Smooth muscle cell (in vitro differentiated cells): ENCODE results near the gene SERAC1. TPM values are rescaled to one million over a fixed set of nuclear protein-coding genes. Genes with fewer than 3 reads are reported as not detected.

Source experiments
- DNase-seq: peaks from one replicate; lab custom pipeline; 2025; ENCODE audit not compliant: unreplicated experiment; lab: John Stamatoyannopoulos, UW
- H2AFZ ChIP-seq: fragments of 200-600 bp; sonication (generic); 2 replicates; pipeline ENCODE4 v1.6.0; 2016; ENCODE audit warnings: antibody characterized with exemption, low read depth, mild to moderate bottlenecking
- H3F3A ChIP-seq: fragments of 200-600 bp; sonication (generic); 2 replicates; pipeline ENCODE4 v1.6.0; 2017; ENCODE audit warnings: antibody characterized with exemption, low read depth
- H3K27ac ChIP-seq: fragments of 200-600 bp; sonication (generic); 2 replicates; pipeline ENCODE4 v1.5.1; 2016; ENCODE audit warnings: low read depth, mild to moderate bottlenecking
- H3K27me3 ChIP-seq: fragments of 200-600 bp; sonication (generic); 2 replicates; pipeline ENCODE4 v1.6.1; 2016; ENCODE audit warnings: low read depth, mild to moderate bottlenecking
- H3K36me3 ChIP-seq: fragments of 200-600 bp; sonication (generic); 2 replicates; pipeline ENCODE4 v1.5.1; 2016; ENCODE audit warnings: low read depth
- H3K4me1 ChIP-seq: fragments of 200-600 bp; sonication (generic); 2 replicates; pipeline ENCODE4 v1.5.1; 2016; ENCODE audit warnings: low read depth
- H3K4me2 ChIP-seq: fragments of 200-600 bp; sonication (generic); 2 replicates; pipeline ENCODE4 v1.6.0; 2016; ENCODE audit warnings: mild to moderate bottlenecking
- H3K4me3 ChIP-seq: fragments of 200-600 bp; sonication (generic); 2 replicates; pipeline ENCODE4 v1.5.1; 2016; ENCODE audit warnings: mild to moderate bottlenecking
- H3K79me2 ChIP-seq: fragments of 200-600 bp; sonication (generic); 2 replicates; pipeline ENCODE4 v1.6.0; 2016; ENCODE audit warnings: low read depth, mild to moderate bottlenecking
- H3K9ac ChIP-seq: fragments of 200-600 bp; sonication (generic); 2 replicates; pipeline ENCODE4 v1.6.0; 2016; ENCODE audit warnings: low read depth
- H3K9me3 ChIP-seq: fragments of 200-600 bp; sonication (generic); replicated peaks from 2 replicates; pipeline ENCODE4 v1.5.1; 2016; ENCODE audit warnings: low read depth
- H4K20me1 ChIP-seq: fragments of 200-600 bp; sonication (generic); 2 replicates; pipeline ENCODE4 v1.6.0; 2016; ENCODE audit warnings: low read depth
- WGBS: methylation state at CpG from one replicate; pipeline ENCODE4 v1.1.7; 2016; ENCODE audit warnings: low lambda C conversion rate; 5-methylcytosine and 5-hydroxymethylcytosine counted together
- polyA plus RNA-seq: library from polyadenylated mRNA; unstranded; fragments of >200 nt; fragmentation: Nextera tagmentation; extraction: Ambion mirVana; gene quantifications from 2 replicates; pipeline ENCODE4 v1.2.1, GENCODE V29; 2016
- total RNA-seq: library from RNA; depleted of rRNA; stranded (reverse); fragments of >200 nt; gene quantifications from 2 replicates; pipeline ENCODE4 v1.2.3, GENCODE V29; 2014
- TF ChIP-seq, protein P1 (sequence below): fragments of 200-600 bp; sonication (generic); IDR thresholded peaks from 2 replicates; pipeline ENCODE4 v1.5.1; 2017; ENCODE audit warnings: borderline replicate concordance, mild to moderate bottlenecking, antibody characterized with exemption; ENCODE audit not compliant: insufficient read depth, poor library complexity, severe bottlenecking

The SERAC1 gene
- total and polyA plus RNA-seq, 2 experiments from 2014 or later: 2.6 to 5.6 TPM

DNA sequence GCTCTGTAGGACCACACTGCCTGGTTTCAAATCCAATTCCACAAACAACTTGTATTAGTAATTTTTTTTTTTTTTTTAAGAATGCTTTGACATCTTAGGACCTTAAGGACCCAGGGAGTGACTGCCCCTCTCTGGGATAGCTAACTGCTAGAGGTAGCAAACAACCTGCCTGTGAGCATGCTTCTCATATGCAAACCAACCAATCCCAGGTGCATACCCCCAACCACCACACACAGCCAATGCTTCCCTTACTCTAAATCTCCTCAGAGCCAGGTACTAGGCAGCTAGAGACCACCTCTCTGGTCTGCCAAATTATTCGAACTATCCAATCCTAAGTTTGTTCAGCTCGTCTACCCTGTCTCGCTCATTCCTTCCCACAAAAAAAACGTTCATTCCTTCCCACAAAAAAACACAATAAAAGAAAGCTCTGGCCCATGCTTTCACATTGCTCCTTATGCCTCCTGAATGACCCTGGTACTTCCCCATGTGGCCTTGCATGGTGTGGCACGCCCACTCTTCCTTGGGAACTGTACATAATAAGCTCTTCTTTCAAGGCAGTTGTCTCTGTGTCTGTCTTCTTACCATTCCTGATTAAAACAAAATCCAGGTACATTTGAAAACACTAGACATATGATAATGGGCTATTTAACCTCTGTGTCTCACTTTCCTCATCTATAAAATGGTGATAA, 6.4 kb downstream of the SERAC1 start:
- 70% methylated on average over 5 of the region's 5 CpGs for WGBS
- Histone ChIP-seq H3K4me1 (no peaks in the 10 kb centered on the region), H3K4me3 (no peak overlapping the region), H3K79me2 (peaks cover under 1% of the 10 kb centered on the region), H3F3A (no peaks in the 10 kb centered on the region), H3K9me3 (no peaks in the 10 kb centered on the region), H3K36me3 (no peaks in the 10 kb centered on the region), H4K20me1 (no peaks in the 10 kb centered on the region), H3K27ac (no peak overlapping the region), H3K4me2 (no peak overlapping the region), H2AFZ (no peak overlapping the region), H3K27me3 (no peaks in the 10 kb centered on the region), H3K9ac (no peak overlapping the region)
- TF ChIP-seq, protein P1, sequence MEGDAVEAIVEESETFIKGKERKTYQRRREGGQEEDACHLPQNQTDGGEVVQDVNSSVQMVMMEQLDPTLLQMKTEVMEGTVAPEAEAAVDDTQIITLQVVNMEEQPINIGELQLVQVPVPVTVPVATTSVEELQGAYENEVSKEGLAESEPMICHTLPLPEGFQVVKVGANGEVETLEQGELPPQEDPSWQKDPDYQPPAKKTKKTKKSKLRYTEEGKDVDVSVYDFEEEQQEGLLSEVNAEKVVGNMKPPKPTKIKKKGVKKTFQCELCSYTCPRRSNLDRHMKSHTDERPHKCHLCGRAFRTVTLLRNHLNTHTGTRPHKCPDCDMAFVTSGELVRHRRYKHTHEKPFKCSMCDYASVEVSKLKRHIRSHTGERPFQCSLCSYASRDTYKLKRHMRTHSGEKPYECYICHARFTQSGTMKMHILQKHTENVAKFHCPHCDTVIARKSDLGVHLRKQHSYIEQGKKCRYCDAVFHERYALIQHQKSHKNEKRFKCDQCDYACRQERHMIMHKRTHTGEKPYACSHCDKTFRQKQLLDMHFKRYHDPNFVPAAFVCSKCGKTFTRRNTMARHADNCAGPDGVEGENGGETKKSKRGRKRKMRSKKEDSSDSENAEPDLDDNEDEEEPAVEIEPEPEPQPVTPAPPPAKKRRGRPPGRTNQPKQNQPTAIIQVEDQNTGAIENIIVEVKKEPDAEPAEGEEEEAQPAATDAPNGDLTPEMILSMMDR: no peak
- DNase-seq: no peak

DNA sequence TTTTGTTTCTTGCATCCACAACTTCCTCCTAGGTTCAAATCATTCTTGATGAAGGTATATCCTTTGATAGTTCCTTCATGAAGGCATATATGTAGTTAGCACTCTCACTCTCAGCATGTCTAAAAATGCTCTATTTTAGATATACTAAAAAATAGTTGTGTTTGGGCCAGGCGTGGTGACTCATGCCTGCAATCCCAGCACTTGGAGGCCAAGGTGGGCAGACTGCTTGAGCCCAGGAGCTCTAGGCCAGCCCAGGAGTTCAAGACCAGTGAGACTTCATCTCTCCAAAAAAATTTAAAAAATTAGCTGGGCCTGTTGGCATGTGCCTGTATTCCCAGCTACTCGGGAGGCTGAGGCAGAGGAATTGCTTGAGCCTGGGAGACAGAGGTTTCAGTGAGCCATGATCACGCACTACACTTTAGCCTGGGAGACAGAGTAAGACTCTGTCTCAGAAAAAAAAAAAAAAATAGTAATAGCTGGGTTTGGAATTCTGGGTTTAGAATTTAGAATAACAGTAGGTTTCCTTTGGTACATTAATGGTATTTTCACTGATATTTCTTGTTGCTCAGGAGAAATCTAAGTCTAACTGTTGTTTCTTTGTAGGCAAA, 7.0 kb downstream of the SERAC1 start:
- no peaks in the 10 kb centered on the region for H3K36me3 ChIP-seq
- WGBS: 77% methylated on average over 3 of the region's 3 CpGs
- no peaks in the 10 kb centered on the region for H4K20me1 ChIP-seq
- no peaks in the 10 kb centered on the region for H3K4me1 ChIP-seq
- H3F3A ChIP-seq: no peaks in the 10 kb centered on the region
- no peak overlapping the region for H3K4me3 ChIP-seq
- H3K27me3 ChIP-seq: no peaks in the 10 kb centered on the region
- no peaks in the 10 kb centered on the region for H3K9me3 ChIP-seq
- DNase-seq: no peak
- TF ChIP-seq, protein P1: no peak
- no peak overlapping the region for H3K9ac ChIP-seq
- H3K27ac ChIP-seq: no peak overlapping the region
- H2AFZ ChIP-seq: no peak overlapping the region
- no peak overlapping the region for H3K4me2 ChIP-seq
- H3K79me2 ChIP-seq: no peaks in the 10 kb centered on the region

DNA sequence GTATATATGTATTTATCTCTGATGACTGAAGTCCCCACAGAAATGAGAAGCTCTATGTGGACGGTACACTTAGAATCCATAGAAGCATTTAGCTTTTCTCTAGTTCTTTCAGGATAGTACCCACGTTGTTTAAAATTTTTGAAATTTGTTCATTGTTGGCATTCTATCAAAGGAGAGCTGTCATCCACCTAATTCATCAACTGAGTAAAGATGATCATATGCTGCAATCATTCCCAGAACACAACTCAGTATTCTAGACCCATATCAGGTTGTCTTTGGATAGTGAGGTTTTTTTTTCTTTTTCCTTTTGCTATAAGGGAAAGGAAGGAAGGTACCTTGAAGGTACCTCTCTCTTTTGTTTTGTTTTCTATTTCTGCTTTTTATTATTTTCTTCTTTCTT, 9.3 kb downstream of the SERAC1 start:
- no peaks in the 10 kb centered on the region for H3F3A ChIP-seq
- TF ChIP-seq, protein P1: no peak
- no peaks in the 10 kb centered on the region for H4K20me1 ChIP-seq
- H2AFZ ChIP-seq: no peak overlapping the region
- no peaks in the 10 kb centered on the region for H3K9me3 ChIP-seq
- no peaks in the 10 kb centered on the region for H3K4me1 ChIP-seq
- no peaks in the 10 kb centered on the region for H3K79me2 ChIP-seq
- DNase-seq: no peak
- H3K27me3 ChIP-seq: no peaks in the 10 kb centered on the region
- H3K27ac ChIP-seq: no peak overlapping the region
- no peak overlapping the region for H3K9ac ChIP-seq
- WGBS: 90% methylated on average over 2 of the region's 2 CpGs
- H3K4me2 ChIP-seq: no peak overlapping the region
- no peak overlapping the region for H3K4me3 ChIP-seq
- H3K36me3 ChIP-seq: no peaks in the 10 kb centered on the region

DNA sequence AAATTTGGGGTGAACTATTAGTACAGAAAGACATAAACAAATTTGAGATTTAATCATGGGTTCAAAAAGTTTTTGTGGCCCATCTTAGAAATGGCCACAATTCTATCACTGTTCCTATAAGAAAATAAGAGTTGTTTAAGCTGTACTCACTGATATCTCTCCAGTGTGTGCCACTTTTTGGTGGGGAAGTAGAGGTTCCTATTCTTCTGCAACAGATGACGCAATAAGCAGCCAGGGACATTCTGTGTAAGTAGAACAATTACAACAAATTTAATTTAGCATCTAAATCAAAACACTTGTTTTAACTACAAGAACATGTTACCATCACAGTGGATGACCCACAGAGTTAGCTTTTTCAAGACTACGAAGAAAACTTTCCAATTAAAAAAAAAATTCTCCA, 9.9 kb downstream of the SERAC1 start:
- Histone ChIP-seq H3K4me2 (no peak overlapping the region), H3K9me3 (no peaks in the 10 kb centered on the region), H3F3A (no peaks in the 10 kb centered on the region), H3K79me2 (no peaks in the 10 kb centered on the region), H3K4me1 (no peaks in the 10 kb centered on the region), H4K20me1 (no peaks in the 10 kb centered on the region), H3K4me3 (no peak overlapping the region), H3K9ac (no peak overlapping the region), H3K27me3 (no peaks in the 10 kb centered on the region), H3K36me3 (no peaks in the 10 kb centered on the region), H2AFZ (no peak overlapping the region), H3K27ac (no peak overlapping the region)
- no peak for DNase-seq
- WGBS: 100% methylated on average over 2 of the region's 2 CpGs
- TF ChIP-seq, protein P1: no peak
